ENCODE data around the gene SLC34A2.
"Not testable (repeated sequence)": the region's sequence is repeated elsewhere in the genome, so short reads cannot be mapped to it uniquely, and the experiment has no call there.

Gene SLC34A2

DNA sequence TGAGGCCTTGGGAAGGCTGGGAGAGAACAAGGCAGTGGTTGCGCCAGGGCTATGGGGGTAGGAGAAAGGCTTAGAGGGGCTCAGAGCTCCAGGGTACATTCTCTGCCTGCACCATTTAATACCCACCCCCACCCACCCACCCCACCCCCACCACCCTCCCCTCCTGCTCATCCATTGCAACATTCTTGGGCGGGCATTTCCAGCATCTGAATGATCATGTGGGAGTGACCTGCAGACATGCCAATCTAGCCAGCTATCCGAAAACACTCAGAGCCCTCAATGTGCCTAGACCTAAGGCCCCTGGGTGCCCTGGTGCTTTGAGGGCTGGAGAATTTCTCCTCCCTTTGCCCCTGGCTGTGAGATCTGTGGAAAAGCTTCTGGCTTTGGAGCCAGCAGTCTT lies 3.1 kb downstream of the SLC34A2 start:
- Histone ChIP-seq H3K36me3 (replicated peaks; ENCODE audit: insufficient read depth, low read length) (no peaks in the 10 kb centered on the region), H3K4me1 (ENCODE audit: low read length) (no peaks in the 10 kb centered on the region), H3K4me3 (ENCODE audit: low read length) (no peak overlapping the region), H3K4me2 (ENCODE audit: low read depth, low read length) (no peak overlapping the region), H4K20me1 (ENCODE audit: insufficient read depth, low read length) (no peaks in the 10 kb centered on the region), H3K27me3 (replicated peaks; ENCODE audit: insufficient read depth, low read length) (no peaks in the 10 kb centered on the region), H3K79me2 (ENCODE audit: low read length) (no peaks in the 10 kb centered on the region), H3K9me3 (replicated peaks; ENCODE audit: insufficient read depth, low read length) (no peaks in the 10 kb centered on the region), H3F3A (ENCODE audit: insufficient read depth, low read length) (no peaks in the 10 kb centered on the region), H3K9me2 (replicated peaks; ENCODE audit: insufficient read depth, low read length) (no peaks in the 10 kb centered on the region), H3K27ac (ENCODE audit: low read length) (no peak overlapping the region), H2AFZ (ENCODE audit: low read length) (no peak overlapping the region), H3K9ac (ENCODE audit: low read length) (no peak overlapping the region)
- no peak for DNase-seq
- TF ChIP-seq, protein P1, sequence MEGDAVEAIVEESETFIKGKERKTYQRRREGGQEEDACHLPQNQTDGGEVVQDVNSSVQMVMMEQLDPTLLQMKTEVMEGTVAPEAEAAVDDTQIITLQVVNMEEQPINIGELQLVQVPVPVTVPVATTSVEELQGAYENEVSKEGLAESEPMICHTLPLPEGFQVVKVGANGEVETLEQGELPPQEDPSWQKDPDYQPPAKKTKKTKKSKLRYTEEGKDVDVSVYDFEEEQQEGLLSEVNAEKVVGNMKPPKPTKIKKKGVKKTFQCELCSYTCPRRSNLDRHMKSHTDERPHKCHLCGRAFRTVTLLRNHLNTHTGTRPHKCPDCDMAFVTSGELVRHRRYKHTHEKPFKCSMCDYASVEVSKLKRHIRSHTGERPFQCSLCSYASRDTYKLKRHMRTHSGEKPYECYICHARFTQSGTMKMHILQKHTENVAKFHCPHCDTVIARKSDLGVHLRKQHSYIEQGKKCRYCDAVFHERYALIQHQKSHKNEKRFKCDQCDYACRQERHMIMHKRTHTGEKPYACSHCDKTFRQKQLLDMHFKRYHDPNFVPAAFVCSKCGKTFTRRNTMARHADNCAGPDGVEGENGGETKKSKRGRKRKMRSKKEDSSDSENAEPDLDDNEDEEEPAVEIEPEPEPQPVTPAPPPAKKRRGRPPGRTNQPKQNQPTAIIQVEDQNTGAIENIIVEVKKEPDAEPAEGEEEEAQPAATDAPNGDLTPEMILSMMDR (IDR thresholded peaks at IDR 0.05; ENCODE audit: low read length) = no peak
- TF ChIP-seq EZH2 (optimal IDR thresholded peaks at IDR 0.05; ENCODE audit: low read depth, low read length) (no peak), EZH2phosphoT487 (IDR thresholded peaks at IDR 0.05; ENCODE audit: low read length) (no peak)

DNA sequence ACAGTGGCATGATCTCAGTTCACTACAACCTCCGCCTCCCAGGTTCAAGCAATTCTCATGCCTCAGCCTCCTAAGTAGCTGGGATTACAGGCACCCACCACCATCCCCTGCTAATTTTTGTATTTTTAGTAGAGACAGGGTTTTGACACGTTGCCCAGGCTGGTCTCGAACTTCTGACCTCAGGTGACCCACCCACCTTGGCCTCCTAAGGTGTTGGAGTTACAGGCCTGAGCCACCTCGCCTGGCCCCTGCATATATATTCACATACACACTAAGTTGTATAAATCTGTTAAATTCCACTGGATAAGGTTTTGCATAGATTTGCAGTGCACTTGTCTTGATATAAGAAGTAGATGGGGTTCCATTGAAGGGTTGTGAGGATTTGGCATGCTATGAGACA lies 5.8 kb downstream of the SLC34A2 start:
- not testable (repeated sequence) for H3K9ac ChIP-seq (ENCODE audit: low read length); H3K27ac ChIP-seq (ENCODE audit: low read length); H3F3A ChIP-seq (ENCODE audit: insufficient read depth, low read length); H3K9me3 ChIP-seq (replicated peaks; ENCODE audit: insufficient read depth, low read length); H3K79me2 ChIP-seq (ENCODE audit: low read length); H3K4me3 ChIP-seq (ENCODE audit: low read length); H3K4me2 ChIP-seq (ENCODE audit: low read depth, low read length); H3K36me3 ChIP-seq (replicated peaks; ENCODE audit: insufficient read depth, low read length); H3K4me1 ChIP-seq (ENCODE audit: low read length); H4K20me1 ChIP-seq (ENCODE audit: insufficient read depth, low read length); H3K27me3 ChIP-seq (replicated peaks; ENCODE audit: insufficient read depth, low read length); DNase-seq; H2AFZ ChIP-seq (ENCODE audit: low read length); H3K9me2 ChIP-seq (replicated peaks; ENCODE audit: insufficient read depth, low read length)

DNA sequence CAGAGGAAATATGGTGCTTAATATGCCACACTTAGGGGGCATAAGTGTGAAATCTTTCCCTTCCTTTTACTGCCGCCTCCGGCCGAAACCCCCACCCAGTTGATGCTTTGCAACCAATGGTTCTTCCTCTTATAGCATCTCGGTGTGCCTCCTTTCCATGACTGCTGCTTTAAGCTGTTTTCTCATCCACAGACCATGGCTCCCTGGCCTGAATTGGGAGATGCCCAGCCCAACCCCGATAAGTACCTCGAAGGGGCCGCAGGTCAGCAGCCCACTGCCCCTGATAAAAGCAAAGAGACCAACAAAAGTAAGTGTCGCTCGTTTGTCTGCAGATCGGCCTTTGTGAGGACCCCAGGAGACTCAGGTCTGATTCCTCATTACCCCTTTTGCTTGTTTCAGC lies 6.7 kb downstream of the SLC34A2 start:
- DNase-seq = no peak
- no peaks in the 10 kb centered on the region for H3K4me1 ChIP-seq (ENCODE audit: low read length)
- H3F3A ChIP-seq (ENCODE audit: insufficient read depth, low read length) = no peaks in the 10 kb centered on the region
- no peaks in the 10 kb centered on the region for H4K20me1 ChIP-seq (ENCODE audit: insufficient read depth, low read length)
- no peak overlapping the region for H3K9ac ChIP-seq (ENCODE audit: low read length)
- H3K27me3 ChIP-seq (replicated peaks; ENCODE audit: insufficient read depth, low read length) = no peaks in the 10 kb centered on the region
- H3K36me3 ChIP-seq (replicated peaks; ENCODE audit: insufficient read depth, low read length) = no peaks in the 10 kb centered on the region
- no peak overlapping the region for H3K27ac ChIP-seq (ENCODE audit: low read length)
- no peaks in the 10 kb centered on the region for H3K9me3 ChIP-seq (replicated peaks; ENCODE audit: insufficient read depth, low read length)
- TF ChIP-seq EZH2phosphoT487 (IDR thresholded peaks at IDR 0.05; ENCODE audit: low read length) (no peak), EZH2 (optimal IDR thresholded peaks at IDR 0.05; ENCODE audit: low read depth, low read length) (no peak)
- TF ChIP-seq, protein P1 (IDR thresholded peaks at IDR 0.05; ENCODE audit: low read length) = no peak
- H3K4me3 ChIP-seq (ENCODE audit: low read length) = no peak overlapping the region
- H3K79me2 ChIP-seq (ENCODE audit: low read length) = no peaks in the 10 kb centered on the region
- no peak overlapping the region for H2AFZ ChIP-seq (ENCODE audit: low read length)
- no peaks in the 10 kb centered on the region for H3K9me2 ChIP-seq (replicated peaks; ENCODE audit: insufficient read depth, low read length)
- H3K4me2 ChIP-seq (ENCODE audit: low read depth, low read length) = no peak overlapping the region

- Histone ChIP-seq H3K4me3 (ENCODE audit: low read length) (no peak overlapping the region), H3F3A (ENCODE audit: insufficient read depth, low read length) (no peaks in the 10 kb centered on the region), H3K4me2 (ENCODE audit: low read depth, low read length) (no peak overlapping the region), H3K9me2 (replicated peaks; ENCODE audit: insufficient read depth, low read length) (no peaks in the 10 kb centered on the region), H2AFZ (ENCODE audit: low read length) (no peak overlapping the region), H3K9me3 (replicated peaks; ENCODE audit: insufficient read depth, low read length) (no peaks in the 10 kb centered on the region), H3K27me3 (replicated peaks; ENCODE audit: insufficient read depth, low read length) (no peaks in the 10 kb centered on the region), H3K9ac (ENCODE audit: low read length) (no peak overlapping the region), H3K27ac (ENCODE audit: low read length) (no peak overlapping the region), H3K36me3 (replicated peaks; ENCODE audit: insufficient read depth, low read length) (no peaks in the 10 kb centered on the region), H4K20me1 (ENCODE audit: insufficient read depth, low read length) (no peaks in the 10 kb centered on the region), H3K79me2 (ENCODE audit: low read length) (no peaks in the 10 kb centered on the region), H3K4me1 (ENCODE audit: low read length) (no peaks in the 10 kb centered on the region)
- no peak for DNase-seq
- no peak for TF ChIP-seq EZH2 (optimal IDR thresholded peaks at IDR 0.05; ENCODE audit: low read depth, low read length)
- no peak for TF ChIP-seq EZH2phosphoT487 (IDR thresholded peaks at IDR 0.05; ENCODE audit: low read length)
- TF ChIP-seq, protein P1 (IDR thresholded peaks at IDR 0.05; ENCODE audit: low read length) = no peak
Measured at GRCh38 chr4:25663781-25664180, 8.1 kb downstream of the SLC34A2 start.

Measured in MM.1S (cell line).